NB4 (cell line): ENCODE data around the gene AGAP1.

ENCODE experiments used
- POLR2A ChIP-seq: IDR thresholded peaks from 2 replicates; pipeline ENCODE4 v1.6.1; 2011; ENCODE audit warnings: mild to moderate bottlenecking; ENCODE audit not compliant: insufficient read length; ENCODE audit errors: extremely low read depth
- TF ChIP-seq, protein P1 (sequence below): IDR thresholded peaks from one replicate; pipeline ENCODE4 v1.5.1; 2012; ENCODE audit warnings: low read depth, low read length

DNA sequence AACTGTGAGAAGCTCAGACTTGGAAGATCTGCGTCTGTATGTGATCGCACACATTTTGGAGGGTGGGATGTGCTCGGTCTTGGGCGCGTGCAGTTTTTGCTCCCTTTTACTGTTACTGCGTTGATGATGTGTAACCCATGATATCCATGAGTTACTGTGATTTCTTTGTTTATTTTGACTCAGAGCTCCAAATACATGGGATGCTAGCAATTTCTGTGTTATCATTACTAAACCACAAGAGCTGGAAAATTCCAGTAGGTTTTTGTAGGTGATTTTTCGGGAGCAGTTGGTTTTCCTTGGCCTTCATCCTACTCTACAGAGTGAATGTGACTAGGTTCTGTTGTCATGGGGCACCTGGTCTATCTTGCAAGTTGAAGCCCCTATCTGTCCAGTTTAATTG lies 124.2 kb downstream of the AGAP1 start:
- no peak for TF ChIP-seq POLR2A
- TF ChIP-seq, protein P1, sequence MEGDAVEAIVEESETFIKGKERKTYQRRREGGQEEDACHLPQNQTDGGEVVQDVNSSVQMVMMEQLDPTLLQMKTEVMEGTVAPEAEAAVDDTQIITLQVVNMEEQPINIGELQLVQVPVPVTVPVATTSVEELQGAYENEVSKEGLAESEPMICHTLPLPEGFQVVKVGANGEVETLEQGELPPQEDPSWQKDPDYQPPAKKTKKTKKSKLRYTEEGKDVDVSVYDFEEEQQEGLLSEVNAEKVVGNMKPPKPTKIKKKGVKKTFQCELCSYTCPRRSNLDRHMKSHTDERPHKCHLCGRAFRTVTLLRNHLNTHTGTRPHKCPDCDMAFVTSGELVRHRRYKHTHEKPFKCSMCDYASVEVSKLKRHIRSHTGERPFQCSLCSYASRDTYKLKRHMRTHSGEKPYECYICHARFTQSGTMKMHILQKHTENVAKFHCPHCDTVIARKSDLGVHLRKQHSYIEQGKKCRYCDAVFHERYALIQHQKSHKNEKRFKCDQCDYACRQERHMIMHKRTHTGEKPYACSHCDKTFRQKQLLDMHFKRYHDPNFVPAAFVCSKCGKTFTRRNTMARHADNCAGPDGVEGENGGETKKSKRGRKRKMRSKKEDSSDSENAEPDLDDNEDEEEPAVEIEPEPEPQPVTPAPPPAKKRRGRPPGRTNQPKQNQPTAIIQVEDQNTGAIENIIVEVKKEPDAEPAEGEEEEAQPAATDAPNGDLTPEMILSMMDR: no peak
